Liver (tissue), 9 donors: ENCODE results near the gene BACH2. TPM values are rescaled to one million over a fixed set of nuclear protein-coding genes. Genes with fewer than 3 reads are reported as not detected.

Source experiments
- DNase-seq: peaks from one replicate; pipeline ENCODE4 v3.0.0-alpha.2; 2017; ENCODE audit warnings: low spot score
- H3K27ac ChIP-seq, 2 donors: one replicate each; pipeline ENCODE4 v1.7.0; 2013; ENCODE audit warnings: inconsistent platforms in 2 of 2, low read length in 2 of 2, control low read depth in 1 of 2, low read depth in 1 of 2, mild to moderate bottlenecking in 1 of 2
- H3K27me3 ChIP-seq, 4 donors: one replicate each; pipeline versions ENCODE4 v1.6.1 to v1.7.0; 2013; ENCODE audit warnings: low read length in 3 of 4, inconsistent platforms in 1 of 4, mild to moderate bottlenecking in 1 of 4, moderate library complexity in 1 of 4; ENCODE audit not compliant: control insufficient read depth in 4 of 4, insufficient read depth in 4 of 4
- H3K36me3 ChIP-seq, 4 donors: one replicate each; pipeline versions ENCODE4 v1.6.1 to v1.7.0; 2013; ENCODE audit warnings: low read length in 3 of 4, mild to moderate bottlenecking in 3 of 4, low read depth in 1 of 4, moderate library complexity in 1 of 4; ENCODE audit not compliant: control insufficient read depth in 4 of 4, insufficient read depth in 3 of 4
- H3K4me1 ChIP-seq, 4 donors: one replicate each; pipeline versions ENCODE4 v1.6.1 to v1.7.0; 2013; ENCODE audit warnings: low read length in 3 of 4, mild to moderate bottlenecking in 3 of 4, moderate library complexity in 1 of 4; ENCODE audit not compliant: control insufficient read depth in 4 of 4, insufficient read depth in 4 of 4
- H3K4me3 ChIP-seq, 3 donors: one replicate each; pipeline versions ENCODE4 v1.6.1 to v1.7.0; 2013; ENCODE audit warnings: low read length in 3 of 3, control low read depth in 1 of 3, low read depth in 1 of 3, mild to moderate bottlenecking in 1 of 3
- H3K9ac ChIP-seq, 2 donors: one replicate each; pipeline ENCODE4 v1.7.0; 2013; ENCODE audit warnings: low read length in 2 of 2, mild to moderate bottlenecking in 2 of 2, moderate library complexity in 2 of 2, control low read depth in 1 of 2, low read depth in 1 of 2
- H3K9me3 ChIP-seq, 4 donors: one replicate each; pipeline versions ENCODE4 v1.6.1 to v1.7.0; 2013; ENCODE audit warnings: low read length in 3 of 4; ENCODE audit not compliant: control insufficient read depth in 4 of 4
- EGR1 ChIP-seq, 2 donors: IDR thresholded peaks; 2 replicates each; pipeline ENCODE4 v1.6.1; 2016 to 2018; ENCODE audit warnings: antibody characterized with exemption in 2 of 2, low read depth in 2 of 2
- FOXA2 ChIP-seq: IDR thresholded peaks from 2 replicates; pipeline ENCODE4 v1.6.1; 2016; ENCODE audit warnings: antibody characterized with exemption
- GABPA ChIP-seq, 2 donors: IDR thresholded peaks in 1 of 2; conservative IDR thresholded peaks in 1 of 2; 2 replicates each; pipeline ENCODE4 v1.6.1; 2016; ENCODE audit warnings: antibody characterized with exemption in 2 of 2, mild to moderate bottlenecking in 1 of 2, moderate library complexity in 1 of 2
- HNF4A ChIP-seq, 2 donors: conservative IDR thresholded peaks; 2 replicates each; pipeline ENCODE4 v1.6.1; 2016; ENCODE audit warnings: antibody characterized with exemption in 2 of 2, mild to moderate bottlenecking in 2 of 2
- HNF4G ChIP-seq: IDR thresholded peaks from 2 replicates; pipeline ENCODE4 v1.6.1; 2016; ENCODE audit warnings: antibody characterized with exemption
- JUND ChIP-seq, 2 donors: IDR thresholded peaks; 2 replicates each; pipeline ENCODE4 v1.6.1; 2016; ENCODE audit warnings: antibody characterized with exemption in 2 of 2
- NR2F2 ChIP-seq: IDR thresholded peaks from 2 replicates; pipeline ENCODE4 v1.6.1; 2016; ENCODE audit warnings: antibody characterized with exemption
- RAD21 ChIP-seq, 2 donors: IDR thresholded peaks; 2 replicates each; pipeline ENCODE4 v1.6.1; 2016; ENCODE audit warnings: antibody characterized with exemption in 2 of 2, mild to moderate bottlenecking in 2 of 2
- RXRA ChIP-seq, 2 donors: IDR thresholded peaks; 2 replicates each; pipeline ENCODE4 v1.6.1; 2017 to 2018; ENCODE audit warnings: antibody characterized with exemption in 2 of 2, mild to moderate bottlenecking in 1 of 2
- SP1 ChIP-seq: IDR thresholded peaks from 2 replicates; pipeline ENCODE4 v1.6.1; 2018; ENCODE audit warnings: antibody characterized with exemption, mild to moderate bottlenecking
- TAF1 ChIP-seq: conservative IDR thresholded peaks from 2 replicates; pipeline ENCODE4 v1.6.1; 2016; ENCODE audit warnings: antibody characterized with exemption, mild to moderate bottlenecking
- YY1 ChIP-seq: IDR thresholded peaks from 2 replicates; pipeline ENCODE4 v1.6.1; 2016; ENCODE audit warnings: antibody characterized with exemption, mild to moderate bottlenecking
- WGBS: extraction: QIAGEN DNeasy Blood & Tissue Kit; methylation state at CpG from one replicate; pipeline ENCODE4 v1.1.7; 2013; 5-methylcytosine and 5-hydroxymethylcytosine counted together
- polyA plus RNA-seq, 2 donors: library from polyadenylated mRNA; stranded (reverse) in 1 of 2; unstranded in 1 of 2; fragments of 200-250 nt in 1 of 2; fragments of >200 nt in 1 of 2; fragmentation: Nextera tagmentation in 1 of 2; extraction: Ambion mirVana in 1 of 2; gene quantifications; one replicate each; pipeline versions ENCODE4 v1.2.1 to v1.2.3, GENCODE V29; 2013 to 2015
- total RNA-seq, 2 donors: library from RNA; depleted of rRNA; stranded (reverse); fragments of >200 nt; gene quantifications; one replicate each; pipeline ENCODE4 v1.2.3, GENCODE V29; 2014
- TF ChIP-seq, protein P1 (sequence below): IDR thresholded peaks from 2 replicates; pipeline ENCODE4 v1.6.1; 2016; ENCODE audit warnings: antibody characterized with exemption
- TF ChIP-seq, protein P2 (sequence below): IDR thresholded peaks from 2 replicates; pipeline ENCODE4 v1.6.1; 2016; ENCODE audit warnings: antibody characterized with exemption, mild to moderate bottlenecking
- TF ChIP-seq, protein P3 (sequence below): IDR thresholded peaks from 2 replicates; pipeline ENCODE4 v1.6.1; 2016; ENCODE audit warnings: antibody characterized with exemption
- donor health status: healthy.
- donor health status: healthy.
- donor health status: healthy.
- donor health status: healthy.
- donor health status: healthy.

Gene BACH2
- total and polyA plus RNA-seq, 4 donors, result 1.9 to 3.7 (median 1.9) TPM

GRCh38 chr6:90278129-90278528, 18.5 kb downstream of the BACH2 start (continued):
- TF ChIP-seq, protein P1, sequence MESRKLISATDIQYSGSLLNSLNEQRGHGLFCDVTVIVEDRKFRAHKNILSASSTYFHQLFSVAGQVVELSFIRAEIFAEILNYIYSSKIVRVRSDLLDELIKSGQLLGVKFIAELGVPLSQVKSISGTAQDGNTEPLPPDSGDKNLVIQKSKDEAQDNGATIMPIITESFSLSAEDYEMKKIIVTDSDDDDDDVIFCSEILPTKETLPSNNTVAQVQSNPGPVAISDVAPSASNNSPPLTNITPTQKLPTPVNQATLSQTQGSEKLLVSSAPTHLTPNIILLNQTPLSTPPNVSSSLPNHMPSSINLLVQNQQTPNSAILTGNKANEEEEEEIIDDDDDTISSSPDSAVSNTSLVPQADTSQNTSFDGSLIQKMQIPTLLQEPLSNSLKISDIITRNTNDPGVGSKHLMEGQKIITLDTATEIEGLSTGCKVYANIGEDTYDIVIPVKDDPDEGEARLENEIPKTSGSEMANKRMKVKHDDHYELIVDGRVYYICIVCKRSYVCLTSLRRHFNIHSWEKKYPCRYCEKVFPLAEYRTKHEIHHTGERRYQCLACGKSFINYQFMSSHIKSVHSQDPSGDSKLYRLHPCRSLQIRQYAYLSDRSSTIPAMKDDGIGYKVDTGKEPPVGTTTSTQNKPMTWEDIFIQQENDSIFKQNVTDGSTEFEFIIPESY, result no peak
- no peak for TF ChIP-seq HNF4A (conservative IDR thresholded peaks at IDR 0.05)
- no peak for TF ChIP-seq SP1

DNA sequence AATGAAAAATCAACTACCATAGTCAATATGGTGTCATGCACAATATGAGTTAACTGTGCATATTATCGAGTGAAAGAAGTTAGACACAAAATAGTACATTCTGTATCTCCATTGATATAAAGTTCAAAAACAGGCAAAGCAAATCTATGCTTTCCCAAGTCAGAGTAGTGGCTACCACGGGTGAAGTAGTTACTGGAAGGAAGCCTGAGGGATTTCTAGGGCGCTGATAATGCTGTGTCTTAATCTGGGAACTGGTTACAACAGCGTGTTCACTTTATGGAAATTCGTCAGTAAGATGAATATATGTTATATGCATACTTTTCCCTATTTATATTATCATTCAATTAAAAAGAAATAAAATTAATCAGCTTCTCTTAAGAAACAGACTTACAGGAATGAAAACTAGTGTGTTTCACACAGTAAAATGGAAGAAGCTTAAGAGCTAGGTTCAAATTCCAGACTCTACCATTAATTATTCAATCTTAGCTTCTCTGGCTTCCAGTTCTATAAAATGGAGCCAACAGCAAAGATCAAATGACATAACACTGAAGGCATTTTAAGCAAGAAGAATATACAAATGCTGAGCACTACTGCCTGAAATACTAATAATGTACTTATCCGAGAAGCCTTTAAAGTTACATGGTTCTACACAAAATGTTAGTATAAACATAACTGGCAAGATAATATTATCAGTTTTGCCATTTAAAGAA, 19.2 kb downstream of the BACH2 start:
- H3K36me3 ChIP-seq, result no peaks in the 10 kb centered on the region
- WGBS, result 90% methylated on average over 6 of the region's 6 CpGs
- H3K9me3 ChIP-seq, result no peaks in the 10 kb centered on the region
- H3K4me1 ChIP-seq, result no peaks in the 10 kb centered on the region
- no peak for DNase-seq
- H3K27me3 ChIP-seq, result no peaks in the 10 kb centered on the region
- no peak for TF ChIP-seq RAD21 (IDR thresholded peaks at IDR 0.05)
- no peak for TF ChIP-seq HNF4A (conservative IDR thresholded peaks at IDR 0.05)
- no peak for TF ChIP-seq EGR1 (IDR thresholded peaks at IDR 0.05; ENCODE audit: low read depth in 2 of 2)
- no peak for TF ChIP-seq NR2F2
- H3K4me3 ChIP-seq, result no peak overlapping the region
- H3K9ac ChIP-seq, result no peak overlapping the region
- H3K27ac ChIP-seq, result no peak overlapping the region

DNA sequence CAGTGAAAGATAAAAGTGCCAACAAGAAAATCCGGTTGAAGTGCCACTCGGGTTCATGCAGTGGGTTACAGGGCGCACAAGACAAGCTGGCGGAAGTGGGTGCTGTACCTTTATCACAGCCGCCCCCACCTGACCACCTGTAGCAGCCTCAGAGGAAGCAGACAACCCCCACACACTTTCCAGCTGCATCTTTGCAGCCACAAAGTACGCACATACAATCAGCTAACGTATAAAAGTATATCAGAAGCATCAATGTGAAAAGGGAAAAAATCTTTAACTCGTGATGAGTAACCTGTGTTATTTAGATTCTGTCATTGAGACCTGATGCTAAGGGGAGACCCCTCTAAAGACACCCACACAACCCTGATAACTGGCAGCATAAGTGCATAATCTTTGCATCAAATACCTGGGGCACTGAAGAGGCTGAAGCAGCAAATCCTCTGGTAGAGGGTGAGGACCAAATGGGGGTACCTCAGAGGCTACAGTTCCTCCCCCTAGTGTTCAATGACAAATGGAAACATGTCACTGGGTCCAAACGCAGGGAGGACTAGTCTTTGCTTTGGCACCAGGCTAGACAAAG, 22.1 kb downstream of the BACH2 start:
- no peak for DNase-seq
- Histone ChIP-seq H3K27me3 (no peaks in the 10 kb centered on the region), H3K9me3 (no peaks in the 10 kb centered on the region), H3K36me3 (no peaks in the 10 kb centered on the region), H3K9ac (no peak overlapping the region), H3K27ac (no peak overlapping the region), H3K4me1 (no peaks in the 10 kb centered on the region), H3K4me3 (no peak overlapping the region)
- 79% methylated on average over 9 of the region's 9 CpGs for WGBS
- no peak for TF ChIP-seq FOXA2
- peak in 1 of 2 donors; percentile 9 for TF ChIP-seq RAD21 (IDR thresholded peaks at IDR 0.05)
- no peak for TF ChIP-seq GABPA (IDR thresholded peaks at IDR 0.05 in 1 of 2, conservative IDR thresholded peaks at IDR 0.05 in 1 of 2)

DNA sequence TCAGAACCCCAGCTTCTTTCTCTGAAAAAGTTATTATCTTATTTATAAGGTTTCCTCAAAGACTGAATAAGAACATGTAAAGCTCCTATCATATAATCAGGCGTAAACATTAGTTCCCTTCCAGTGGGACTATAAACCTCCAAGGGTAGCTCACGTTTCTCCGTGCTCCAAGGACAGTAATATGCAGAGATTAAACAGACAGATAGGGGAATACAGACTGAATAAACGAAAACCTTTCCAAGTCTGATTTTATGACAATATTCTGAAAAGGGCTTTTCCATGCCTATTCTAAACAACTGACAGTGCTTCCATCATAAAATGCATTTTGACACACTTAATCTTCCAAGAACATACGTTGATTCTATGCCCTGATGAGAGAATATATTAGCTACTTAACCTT, 22.8 kb downstream of the BACH2 start:
- DNase-seq, result no peak
- TF ChIP-seq, protein P2, sequence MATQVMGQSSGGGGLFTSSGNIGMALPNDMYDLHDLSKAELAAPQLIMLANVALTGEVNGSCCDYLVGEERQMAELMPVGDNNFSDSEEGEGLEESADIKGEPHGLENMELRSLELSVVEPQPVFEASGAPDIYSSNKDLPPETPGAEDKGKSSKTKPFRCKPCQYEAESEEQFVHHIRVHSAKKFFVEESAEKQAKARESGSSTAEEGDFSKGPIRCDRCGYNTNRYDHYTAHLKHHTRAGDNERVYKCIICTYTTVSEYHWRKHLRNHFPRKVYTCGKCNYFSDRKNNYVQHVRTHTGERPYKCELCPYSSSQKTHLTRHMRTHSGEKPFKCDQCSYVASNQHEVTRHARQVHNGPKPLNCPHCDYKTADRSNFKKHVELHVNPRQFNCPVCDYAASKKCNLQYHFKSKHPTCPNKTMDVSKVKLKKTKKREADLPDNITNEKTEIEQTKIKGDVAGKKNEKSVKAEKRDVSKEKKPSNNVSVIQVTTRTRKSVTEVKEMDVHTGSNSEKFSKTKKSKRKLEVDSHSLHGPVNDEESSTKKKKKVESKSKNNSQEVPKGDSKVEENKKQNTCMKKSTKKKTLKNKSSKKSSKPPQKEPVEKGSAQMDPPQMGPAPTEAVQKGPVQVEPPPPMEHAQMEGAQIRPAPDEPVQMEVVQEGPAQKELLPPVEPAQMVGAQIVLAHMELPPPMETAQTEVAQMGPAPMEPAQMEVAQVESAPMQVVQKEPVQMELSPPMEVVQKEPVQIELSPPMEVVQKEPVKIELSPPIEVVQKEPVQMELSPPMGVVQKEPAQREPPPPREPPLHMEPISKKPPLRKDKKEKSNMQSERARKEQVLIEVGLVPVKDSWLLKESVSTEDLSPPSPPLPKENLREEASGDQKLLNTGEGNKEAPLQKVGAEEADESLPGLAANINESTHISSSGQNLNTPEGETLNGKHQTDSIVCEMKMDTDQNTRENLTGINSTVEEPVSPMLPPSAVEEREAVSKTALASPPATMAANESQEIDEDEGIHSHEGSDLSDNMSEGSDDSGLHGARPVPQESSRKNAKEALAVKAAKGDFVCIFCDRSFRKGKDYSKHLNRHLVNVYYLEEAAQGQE, result no peak
- no peak for TF ChIP-seq HNF4G
- no peak for TF ChIP-seq HNF4A (conservative IDR thresholded peaks at IDR 0.05)
- no peak for TF ChIP-seq GABPA (IDR thresholded peaks at IDR 0.05 in 1 of 2, conservative IDR thresholded peaks at IDR 0.05 in 1 of 2)
- TF ChIP-seq FOXA2, result no peak
- TF ChIP-seq NR2F2, result no peak
- TF ChIP-seq, protein P1, result no peak
- TF ChIP-seq RXRA (IDR thresholded peaks at IDR 0.05), result no peak
- TF ChIP-seq, protein P3, sequence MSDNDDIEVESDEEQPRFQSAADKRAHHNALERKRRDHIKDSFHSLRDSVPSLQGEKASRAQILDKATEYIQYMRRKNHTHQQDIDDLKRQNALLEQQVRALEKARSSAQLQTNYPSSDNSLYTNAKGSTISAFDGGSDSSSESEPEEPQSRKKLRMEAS, result no peak
- TF ChIP-seq YY1, result no peak
- TF ChIP-seq TAF1, result no peak
- no peak for TF ChIP-seq RAD21 (IDR thresholded peaks at IDR 0.05)
- TF ChIP-seq JUND (IDR thresholded peaks at IDR 0.05), result no peak
- Histone ChIP-seq H3K36me3 (no peaks in the 10 kb centered on the region), H3K9ac (no peak overlapping the region), H3K27me3 (no peaks in the 10 kb centered on the region), H3K9me3 (no peaks in the 10 kb centered on the region), H3K4me1 (no peaks in the 10 kb centered on the region), H3K27ac (no peak overlapping the region), H3K4me3 (no peak overlapping the region)
- 77% methylated on average over 5 of the region's 5 CpGs for WGBS
